Sigmoid colon (tissue), 7 donors: ENCODE data around the gene BCO2. TPM values are rescaled to one million over a fixed set of nuclear protein-coding genes. Genes with fewer than 3 reads are reported as not detected.
A peak's percentile ranks its signal among the peaks of the same experiment; 100 is the strongest.

Experiments used
- DNase-seq: peaks from one replicate; pipeline ENCODE4 v3.0.0-alpha.2; 2019
- H3K27ac ChIP-seq, 4 donors: fragments of 200-600 bp; sonication (generic); one replicate each; pipeline ENCODE4 v1.5.1; 2016 to 2019; ENCODE audit warnings: mild to moderate bottlenecking in 1 of 4
- H3K27me3 ChIP-seq, 3 donors: fragments of 200-600 bp; sonication (generic); one replicate each; pipeline ENCODE4 v1.5.1; 2019; ENCODE audit warnings: mild to moderate bottlenecking in 1 of 3
- H3K36me3 ChIP-seq, 4 donors: fragments of 200-600 bp; sonication (generic); one replicate each; pipeline ENCODE4 v1.5.1; 2016 to 2019
- H3K4me1 ChIP-seq, 4 donors: fragments of 200-600 bp; sonication (generic); one replicate each; pipeline ENCODE4 v1.5.1; 2017 to 2019
- H3K4me3 ChIP-seq, 4 donors: fragments of 200-600 bp; sonication (generic); one replicate each; pipeline ENCODE4 v1.5.1; 2017 to 2019; ENCODE audit warnings: mild to moderate bottlenecking in 2 of 4, moderate library complexity in 1 of 4
- H3K9me3 ChIP-seq, 4 donors: fragments of 200-600 bp in 3 of 4; sonication (generic) in 3 of 4; one replicate each; pipeline versions ENCODE4 v1.5.1 to v1.6.1; 2013 to 2019
- CTCF ChIP-seq, 4 experiments: fragments of 450-650 bp in 3 of 4; fragments of 200-600 bp in 1 of 4; IDR thresholded peaks; one replicate each; pipeline ENCODE4 v1.5.1; 2016 to 2019; ENCODE audit warnings: antibody characterized with exemption in 4 of 4, mild to moderate bottlenecking in 3 of 4, moderate library complexity in 2 of 4
- EP300 ChIP-seq, 4 donors: sonication (generic); formaldehyde crosslinking; IDR thresholded peaks; one replicate each; pipeline ENCODE4 v1.6.1; 2017; ENCODE audit warnings: antibody characterized with exemption in 4 of 4
- POLR2A ChIP-seq, 2 donors: fragments of 450-650 bp; IDR thresholded peaks; one replicate each; pipeline ENCODE4 v1.6.1; 2016; ENCODE audit warnings: antibody characterized with exemption in 2 of 2, mild to moderate bottlenecking in 2 of 2, moderate library complexity in 2 of 2
- POLR2AphosphoS5 ChIP-seq, 4 donors: sonication (generic); formaldehyde crosslinking; IDR thresholded peaks; one replicate each; pipeline ENCODE4 v1.6.1; 2017; ENCODE audit warnings: antibody characterized with exemption in 4 of 4
- WGBS, 2 donors: extraction: QIAGEN DNeasy Blood & Tissue Kit; methylation state at CpG; one replicate each; pipeline ENCODE4 v1.1.7; 2013; 5-methylcytosine and 5-hydroxymethylcytosine counted together
- intact Hi-C: fragments of 100-400 bp; cut with DNase I; formaldehyde crosslinking; loops from one replicate; pipeline ENCODE4 v1.15.1; 2023
- polyA plus RNA-seq, 3 donors: library from polyadenylated mRNA; stranded (reverse); fragments of 200-250 nt; gene quantifications; one replicate each; pipeline ENCODE4 v1.2.3, GENCODE V29; 2013
- total RNA-seq, 4 donors: library from RNA; depleted of rRNA; stranded (reverse); fragments of >200 nt; gene quantifications; one replicate each; pipeline ENCODE4 v1.1.0, GENCODE V29; 2016
- donor health status: healthy with polysubstance abuse.
- donor health status: Bipolar disorder and iron deficiency.
- donor health status: healthy.

BCO2 gene
- total and polyA plus RNA-seq, 7 donors = 3.2 to 16.9 (median 7.1) TPM; not detected in 2

GRCh38 chr11:112175599-112175952, 264 bp downstream of the BCO2 start:
- no peak for DNase-seq
- H3K4me1 ChIP-seq = peaks cover 0 to 31% (median 22%) of the 10 kb centered on the region in 4 donors
- no peaks in the 10 kb centered on the region for H3K27me3 ChIP-seq
- H3K27ac ChIP-seq = peak overlapping the region; percentile 67 to 79 (median 74)
- intact Hi-C loops = loop anchor here (2.0 kb wide), 1 partner anchor 61 kb away; no protein-coding TSS in a partner anchor
- 15 to 25% methylated on average over 4 of the region's 4 CpGs for WGBS, 2 donors
- no peaks in the 10 kb centered on the region for H3K9me3 ChIP-seq
- no peak for TF ChIP-seq POLR2A (IDR thresholded peaks at IDR 0.05)
- TF ChIP-seq POLR2AphosphoS5 (IDR thresholded peaks at IDR 0.05) = no peak
- TF ChIP-seq CTCF (IDR thresholded peaks at IDR 0.05) = no peak
- no peak for TF ChIP-seq EP300 (IDR thresholded peaks at IDR 0.05)
- H3K4me3 ChIP-seq = peak overlapping the region; percentile 14 to 43 (median 36)
- no peaks in the 10 kb centered on the region for H3K36me3 ChIP-seq

- 78 to 88% methylated on average over 1 of the region's 1 CpG for WGBS, 2 donors
- Histone ChIP-seq H3K4me3 (peak overlapping the region in 3 of 4 donors; percentile 29 to 43 (median 42)), H3K4me1 (peaks cover 0 to 31% (median 22%) of the 10 kb centered on the region in 4 donors), H3K9me3 (no peaks in the 10 kb centered on the region), H3K27ac (peak overlapping the region; percentile 67 to 79 (median 74)), H3K27me3 (no peaks in the 10 kb centered on the region), H3K36me3 (no peaks in the 10 kb centered on the region)
- intact Hi-C loops = no loop called here
- TF ChIP-seq CTCF (IDR thresholded peaks at IDR 0.05) (no peak), POLR2AphosphoS5 (IDR thresholded peaks at IDR 0.05) (peak in 3 of 4 donors; percentile 58 to 75 (median 69)), EP300 (IDR thresholded peaks at IDR 0.05) (peak in 2 of 4 donors; percentile 36 to 73), POLR2A (IDR thresholded peaks at IDR 0.05) (no peak)
- no peak for DNase-seq
These were observed 765 bp downstream of the BCO2 start for GRCh38 chr11:112176077-112176476.

- H3K27ac ChIP-seq = peak overlapping the region in 1 of 4 donors; percentile 79
- intact Hi-C loops = no loop called here
- no peak overlapping the region for H3K4me3 ChIP-seq
- H3K36me3 ChIP-seq = no peaks in the 10 kb centered on the region
- 79 to 94% methylated on average over 4 of the region's 4 CpGs for WGBS, 2 donors
- DNase-seq = no peak
- peaks cover 0 to 31% (median 22%) of the 10 kb centered on the region in 4 donors for H3K4me1 ChIP-seq
- TF ChIP-seq POLR2A (IDR thresholded peaks at IDR 0.05) = no peak
- H3K27me3 ChIP-seq = no peaks in the 10 kb centered on the region
- no peaks in the 10 kb centered on the region for H3K9me3 ChIP-seq
These were observed 2.3 kb downstream of the BCO2 start for GRCh38 chr11:112177589-112177988.

DNA sequence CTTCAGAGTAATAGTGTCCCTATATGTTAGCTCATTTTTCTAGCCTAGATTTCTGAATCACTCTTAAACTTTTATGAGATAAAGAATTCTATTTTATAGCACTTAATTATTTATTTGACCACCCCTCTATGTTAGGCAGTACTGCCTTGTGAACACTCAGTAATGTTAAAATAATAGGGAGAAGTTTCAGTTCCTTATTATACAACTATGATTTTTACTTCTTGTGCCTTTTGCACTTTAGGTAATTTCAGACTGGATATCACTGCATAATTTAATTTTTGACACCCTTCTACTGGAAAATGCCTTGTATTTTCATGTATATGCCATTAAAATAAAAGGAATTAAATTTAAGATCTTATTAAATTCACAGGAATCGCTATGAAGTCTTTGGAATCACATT, 3.1 kb downstream of the BCO2 start:
- intact Hi-C loops = no loop called here
- Histone ChIP-seq H3K27me3 (no peaks in the 10 kb centered on the region), H3K4me3 (no peak overlapping the region), H3K36me3 (no peaks in the 10 kb centered on the region), H3K9me3 (no peaks in the 10 kb centered on the region), H3K4me1 (peaks cover 0 to 31% (median 22%) of the 10 kb centered on the region in 4 donors), H3K27ac (no peak overlapping the region)
- no peak for DNase-seq
- no peak for TF ChIP-seq EP300 (IDR thresholded peaks at IDR 0.05)
- TF ChIP-seq POLR2AphosphoS5 (IDR thresholded peaks at IDR 0.05) = no peak
- no peak for TF ChIP-seq POLR2A (IDR thresholded peaks at IDR 0.05)
- no peak for TF ChIP-seq CTCF (IDR thresholded peaks at IDR 0.05)
- WGBS, 2 donors = 93 to 97% methylated on average over 1 of the region's 1 CpG

GRCh38 chr11:112178936-112179335, 3.6 kb downstream of the BCO2 start:
- H3K36me3 ChIP-seq = no peaks in the 10 kb centered on the region
- peak overlapping the region in 1 of 4 donors; percentile 7 for H3K27ac ChIP-seq
- intact Hi-C loops = no loop called here

More at GRCh38 chr11:112178936-112179335, 3.6 kb downstream of the BCO2 start:
- 54 to 79% methylated on average over 3 of the region's 3 CpGs for WGBS, 2 donors
- Histone ChIP-seq H3K9me3 (no peaks in the 10 kb centered on the region), H3K27me3 (no peaks in the 10 kb centered on the region), H3K4me1 (peaks cover 0 to 31% (median 22%) of the 10 kb centered on the region in 4 donors), H3K4me3 (no peak overlapping the region)
- DNase-seq = no peak
- TF ChIP-seq POLR2AphosphoS5 (IDR thresholded peaks at IDR 0.05) = no peak
- no peak for TF ChIP-seq CTCF (IDR thresholded peaks at IDR 0.05)
- TF ChIP-seq EP300 (IDR thresholded peaks at IDR 0.05) = no peak
- TF ChIP-seq POLR2A (IDR thresholded peaks at IDR 0.05) = no peak
